ENCODE data around the gene NEFH. TPM values are rescaled to one million over a fixed set of nuclear protein-coding genes. Genes with fewer than 3 reads are reported as not detected.

NEFH gene
- total and polyA plus RNA-seq, 7 donors, result 0.23 to 3.0 (median 1.5) TPM; not detected in 1

- H3K4me3 ChIP-seq, result peak overlapping the region in 2 of 4 donors; percentile 32 to 37
- 19 to 37% methylated on average over 15 of the region's 15 CpGs for WGBS, 2 donors
Measured at GRCh38 chr22:29481265-29482000, 1.4 kb downstream of the NEFH start.

GRCh38 chr22:29482253-29482652 is 2.2 kb downstream of the NEFH start:
- intact Hi-C loops (cut with DNase I), result no loop called here
- no peak for TF ChIP-seq CTCF (IDR thresholded peaks at IDR 0.05)
- TF ChIP-seq POLR2A (IDR thresholded peaks at IDR 0.05), result no peak
- TF ChIP-seq POLR2AphosphoS5 (IDR thresholded peaks at IDR 0.05), result no peak
- TF ChIP-seq EP300 (IDR thresholded peaks at IDR 0.05), result no peak
- H3K4me1 ChIP-seq, result peaks cover 0 to 30% (median 26%) of the 10 kb centered on the region in 4 donors
- no peaks in the 10 kb centered on the region for H3K9me3 ChIP-seq
- peaks cover 31 to 61% (median 57%) of the 10 kb centered on the region in 3 donors for H3K27me3 ChIP-seq
- H3K27ac ChIP-seq, result no peak overlapping the region
- WGBS, 2 donors, result 60 to 71% methylated on average over 11 of the region's 11 CpGs
- H3K4me3 ChIP-seq, result no peak overlapping the region
- H3K36me3 ChIP-seq, result no peaks in the 10 kb centered on the region
- DNase-seq, result no peak

More at GRCh38 chr22:29481265-29482000, 1.4 kb downstream of the NEFH start:
- no peaks in the 10 kb centered on the region for H3K9me3 ChIP-seq
- H3K27ac ChIP-seq, result no peak overlapping the region
- peaks cover 0 to 30% (median 26%) of the 10 kb centered on the region in 4 donors for H3K4me1 ChIP-seq
- H3K36me3 ChIP-seq, result no peaks in the 10 kb centered on the region
- DNase-seq, result no peak
- intact Hi-C loops (cut with DNase I), result no loop called here
- peaks cover 31 to 61% (median 57%) of the 10 kb centered on the region in 3 donors for H3K27me3 ChIP-seq
- TF ChIP-seq CTCF (IDR thresholded peaks at IDR 0.05) (no peak), POLR2A (IDR thresholded peaks at IDR 0.05) (no peak), EP300 (IDR thresholded peaks at IDR 0.05) (no peak), POLR2AphosphoS5 (IDR thresholded peaks at IDR 0.05) (no peak)

- TF ChIP-seq POLR2A (IDR thresholded peaks at IDR 0.05) (no peak), POLR2AphosphoS5 (IDR thresholded peaks at IDR 0.05) (no peak), EP300 (IDR thresholded peaks at IDR 0.05) (no peak), CTCF (IDR thresholded peaks at IDR 0.05) (no peak)
- intact Hi-C loops (cut with DNase I), result no loop called here
- DNase-seq, result no peak
- no peaks in the 10 kb centered on the region for H3K9me3 ChIP-seq
- no peak overlapping the region for H3K4me3 ChIP-seq
- H3K36me3 ChIP-seq, result no peaks in the 10 kb centered on the region
- 88 to 95% methylated on average over 7 of the region's 7 CpGs for WGBS, 2 donors
- H3K27me3 ChIP-seq, result peaks cover 31 to 56% (median 53%) of the 10 kb centered on the region in 3 donors
- peaks cover 0 to 30% (median 26%) of the 10 kb centered on the region in 4 donors for H3K4me1 ChIP-seq
- H3K27ac ChIP-seq, result no peak overlapping the region
Measured at GRCh38 chr22:29482726-29483125, 2.7 kb downstream of the NEFH start.

- Histone ChIP-seq H3K4me1 (peaks cover 0 to 29% (median 23%) of the 10 kb centered on the region in 4 donors), H3K36me3 (no peaks in the 10 kb centered on the region), H3K27ac (no peak overlapping the region), H3K9me3 (no peaks in the 10 kb centered on the region), H3K4me3 (no peak overlapping the region), H3K27me3 (peaks cover 31 to 51% (median 48%) of the 10 kb centered on the region in 3 donors)
- WGBS, 2 donors, result 95% methylated on average over 13 of the region's 13 CpGs
- DNase-seq, result no peak
- intact Hi-C loops (cut with DNase I), result no loop called here
- no peak for TF ChIP-seq POLR2A (IDR thresholded peaks at IDR 0.05)
- TF ChIP-seq EP300 (IDR thresholded peaks at IDR 0.05), result no peak
- no peak for TF ChIP-seq CTCF (IDR thresholded peaks at IDR 0.05)
- TF ChIP-seq POLR2AphosphoS5 (IDR thresholded peaks at IDR 0.05), result no peak
Measured at GRCh38 chr22:29483254-29483653, 3.2 kb downstream of the NEFH start.

Measured in sigmoid colon (tissue), 7 donors.